Measurements from ENCODE around the gene ABHD12.

The ABHD12 gene

GRCh38 chr20:25284131-25284601 is 106.5 kb downstream of the ABHD12 start:
- no peak overlapping the region for H3K4me3 Mint-ChIP-seq
- H3K27me3 Mint-ChIP-seq (ENCODE audit: low read depth) = no peaks in the 10 kb centered on the region
- no peak overlapping the region for H3K27ac Mint-ChIP-seq
- H3K36me3 Mint-ChIP-seq (ENCODE audit: low read depth) = peaks cover 23% of the 10 kb centered on the region
- DNase-seq (ENCODE audit: low spot score) = no peak
- H3K9me3 Mint-ChIP-seq = no peaks in the 10 kb centered on the region
- H3K4me1 Mint-ChIP-seq (ENCODE audit: low read depth) = no peaks in the 10 kb centered on the region

- no peak overlapping the region for H3K4me3 Mint-ChIP-seq
- H3K36me3 Mint-ChIP-seq (ENCODE audit: low read depth) = peaks cover 23% of the 10 kb centered on the region
- H3K27me3 Mint-ChIP-seq (ENCODE audit: low read depth) = no peaks in the 10 kb centered on the region
- no peaks in the 10 kb centered on the region for H3K4me1 Mint-ChIP-seq (ENCODE audit: low read depth)
- DNase-seq (ENCODE audit: low spot score) = no peak
- no peaks in the 10 kb centered on the region for H3K9me3 Mint-ChIP-seq
- peak overlapping the region; percentile 60 for H3K27ac Mint-ChIP-seq
These were observed 107.2 kb downstream of the ABHD12 start for GRCh38 chr20:25283221-25283951.

- Mint-ChIP-seq H3K4me1 (ENCODE audit: low read depth) (no peaks in the 10 kb centered on the region), H3K27ac (no peak overlapping the region), H3K36me3 (ENCODE audit: low read depth) (peaks cover 23% of the 10 kb centered on the region), H3K4me3 (no peak overlapping the region), H3K27me3 (ENCODE audit: low read depth) (no peaks in the 10 kb centered on the region), H3K9me3 (no peaks in the 10 kb centered on the region)
- no peak for DNase-seq (ENCODE audit: low spot score)
These were observed 107.8 kb downstream of the ABHD12 start for GRCh38 chr20:25282796-25283195.

- Mint-ChIP-seq H3K27me3 (ENCODE audit: low read depth) (no peaks in the 10 kb centered on the region), H3K4me1 (ENCODE audit: low read depth) (no peaks in the 10 kb centered on the region), H3K27ac (no peak overlapping the region), H3K36me3 (ENCODE audit: low read depth) (peaks cover 21% of the 10 kb centered on the region), H3K4me3 (no peak overlapping the region), H3K9me3 (no peaks in the 10 kb centered on the region)
- DNase-seq (ENCODE audit: low spot score) = no peak
These were observed 108.4 kb downstream of the ABHD12 start for GRCh38 chr20:25282034-25282781.

GRCh38 chr20:25281541-25281991 is 109.1 kb downstream of the ABHD12 start:
- H3K36me3 Mint-ChIP-seq (ENCODE audit: low read depth) = peaks cover 19% of the 10 kb centered on the region
- no peak overlapping the region for H3K4me3 Mint-ChIP-seq

GRCh38 chr20:25280574-25281535 is 109.8 kb downstream of the ABHD12 start:
- H3K4me1 Mint-ChIP-seq (ENCODE audit: low read depth) = no peaks in the 10 kb centered on the region
- H3K27ac Mint-ChIP-seq = no peak overlapping the region
- no peak overlapping the region for H3K4me3 Mint-ChIP-seq
- H3K27me3 Mint-ChIP-seq (ENCODE audit: low read depth) = no peaks in the 10 kb centered on the region
- no peak for DNase-seq (ENCODE audit: low spot score)
- peaks cover 16% of the 10 kb centered on the region for H3K36me3 Mint-ChIP-seq (ENCODE audit: low read depth)
- H3K9me3 Mint-ChIP-seq = no peaks in the 10 kb centered on the region

More at GRCh38 chr20:25281541-25281991, 109.1 kb downstream of the ABHD12 start:
- Mint-ChIP-seq H3K9me3 (no peaks in the 10 kb centered on the region), H3K27me3 (ENCODE audit: low read depth) (no peaks in the 10 kb centered on the region), H3K4me1 (ENCODE audit: low read depth) (no peaks in the 10 kb centered on the region), H3K27ac (no peak overlapping the region)
- no peak for DNase-seq (ENCODE audit: low spot score)

GRCh38 chr20:25280051-25280573 is 110.5 kb downstream of the ABHD12 start:
- DNase-seq (ENCODE audit: low spot score) = no peak
- Mint-ChIP-seq H3K9me3 (no peaks in the 10 kb centered on the region), H3K36me3 (ENCODE audit: low read depth) (peaks cover 10% of the 10 kb centered on the region), H3K27me3 (ENCODE audit: low read depth) (no peaks in the 10 kb centered on the region), H3K4me1 (ENCODE audit: low read depth) (no peaks in the 10 kb centered on the region), H3K27ac (no peak overlapping the region), H3K4me3 (no peak overlapping the region)

- Mint-ChIP-seq H3K27me3 (ENCODE audit: low read depth) (no peaks in the 10 kb centered on the region), H3K9me3 (no peaks in the 10 kb centered on the region), H3K36me3 (ENCODE audit: low read depth) (peaks cover 10% of the 10 kb centered on the region), H3K4me1 (ENCODE audit: low read depth) (no peaks in the 10 kb centered on the region), H3K4me3 (no peak overlapping the region), H3K27ac (no peak overlapping the region)
- DNase-seq (ENCODE audit: low spot score) = no peak
These were observed 111.2 kb downstream of the ABHD12 start for GRCh38 chr20:25279403-25279802.

GRCh38 chr20:25278636-25279361 is 111.8 kb downstream of the ABHD12 start:
- Mint-ChIP-seq H3K27ac (no peak overlapping the region), H3K27me3 (ENCODE audit: low read depth) (no peaks in the 10 kb centered on the region), H3K4me3 (no peak overlapping the region), H3K4me1 (ENCODE audit: low read depth) (no peaks in the 10 kb centered on the region), H3K36me3 (ENCODE audit: low read depth) (peaks cover 9% of the 10 kb centered on the region), H3K9me3 (no peaks in the 10 kb centered on the region)
- no peak for DNase-seq (ENCODE audit: low spot score)

GRCh38 chr20:25277941-25278521 is 112.6 kb downstream of the ABHD12 start:
- no peaks in the 10 kb centered on the region for H3K9me3 Mint-ChIP-seq
- peaks cover 7% of the 10 kb centered on the region for H3K36me3 Mint-ChIP-seq (ENCODE audit: low read depth)
- H3K4me3 Mint-ChIP-seq = no peak overlapping the region
- H3K4me1 Mint-ChIP-seq (ENCODE audit: low read depth) = no peaks in the 10 kb centered on the region
- no peak overlapping the region for H3K27ac Mint-ChIP-seq
- no peak for DNase-seq (ENCODE audit: low spot score)
- H3K27me3 Mint-ChIP-seq (ENCODE audit: low read depth) = no peaks in the 10 kb centered on the region

- Mint-ChIP-seq H3K36me3 (ENCODE audit: low read depth) (peaks cover 2% of the 10 kb centered on the region), H3K4me3 (no peak overlapping the region), H3K27ac (no peak overlapping the region), H3K4me1 (ENCODE audit: low read depth) (no peaks in the 10 kb centered on the region), H3K27me3 (ENCODE audit: low read depth) (no peaks in the 10 kb centered on the region), H3K9me3 (no peaks in the 10 kb centered on the region)
- DNase-seq (ENCODE audit: low spot score) = no peak
These were observed 113.4 kb downstream of the ABHD12 start for GRCh38 chr20:25277051-25277801.

GRCh38 chr20:25276533-25277050 is 114.0 kb downstream of the ABHD12 start:
- no peak for DNase-seq (ENCODE audit: low spot score)
- peaks cover 2% of the 10 kb centered on the region for H3K36me3 Mint-ChIP-seq (ENCODE audit: low read depth)
- no peak overlapping the region for H3K4me3 Mint-ChIP-seq
- H3K27ac Mint-ChIP-seq = no peak overlapping the region
- no peaks in the 10 kb centered on the region for H3K9me3 Mint-ChIP-seq
- no peaks in the 10 kb centered on the region for H3K27me3 Mint-ChIP-seq (ENCODE audit: low read depth)
- no peaks in the 10 kb centered on the region for H3K4me1 Mint-ChIP-seq (ENCODE audit: low read depth)
